Measurements from ENCODE around the gene MYADM.

The MYADM gene

GRCh38 chr19:53878776-53879139 is 11.1 kb downstream of the MYADM start:
- TF ChIP-seq POLR2AphosphoS5 (IDR thresholded peaks at IDR 0.05; ENCODE audit: low read depth, low read length) (no peak), FOXP2 (optimal IDR thresholded peaks at IDR 0.05; ENCODE audit: borderline replicate concordance, extremely low read depth, extremely low read length, insufficient read depth) (no peak), REST (IDR thresholded peaks at IDR 0.05; ENCODE audit: insufficient read depth in 1 of 2, low read depth in 2 of 2, low read length in 2 of 2) (no peak), TAF1 (IDR thresholded peaks at IDR 0.05; ENCODE audit: borderline replicate concordance, insufficient read depth, low read length) (no peak), SIN3A (IDR thresholded peaks at IDR 0.05; ENCODE audit: borderline replicate concordance, insufficient read depth, low read length) (no peak)

- TF ChIP-seq TAF1 (IDR thresholded peaks at IDR 0.05; ENCODE audit: borderline replicate concordance, insufficient read depth, low read length) = no peak
- no peak for TF ChIP-seq POLR2AphosphoS5 (IDR thresholded peaks at IDR 0.05; ENCODE audit: low read depth, low read length)
- no peak for TF ChIP-seq SIN3A (IDR thresholded peaks at IDR 0.05; ENCODE audit: borderline replicate concordance, insufficient read depth, low read length)
- no peak for TF ChIP-seq REST (IDR thresholded peaks at IDR 0.05; ENCODE audit: insufficient read depth in 1 of 2, low read depth in 2 of 2, low read length in 2 of 2)
Observed at GRCh38 chr19:53879140-53880081, 11.7 kb downstream of the MYADM start.

- TF ChIP-seq TAF1 (IDR thresholded peaks at IDR 0.05; ENCODE audit: borderline replicate concordance, insufficient read depth, low read length) (no peak), POLR2AphosphoS5 (IDR thresholded peaks at IDR 0.05; ENCODE audit: low read depth, low read length) (no peak), SIN3A (IDR thresholded peaks at IDR 0.05; ENCODE audit: borderline replicate concordance, insufficient read depth, low read length) (no peak), FOXP2 (optimal IDR thresholded peaks at IDR 0.05; ENCODE audit: borderline replicate concordance, extremely low read depth, extremely low read length, insufficient read depth) (no peak), REST (IDR thresholded peaks at IDR 0.05; ENCODE audit: insufficient read depth in 1 of 2, low read depth in 2 of 2, low read length in 2 of 2) (no peak)
Observed at GRCh38 chr19:53880711-53881481, 13.2 kb downstream of the MYADM start.

- TF ChIP-seq FOXP2 (optimal IDR thresholded peaks at IDR 0.05; ENCODE audit: borderline replicate concordance, extremely low read depth, extremely low read length, insufficient read depth) (no peak), SIN3A (IDR thresholded peaks at IDR 0.05; ENCODE audit: borderline replicate concordance, insufficient read depth, low read length) (no peak), REST (IDR thresholded peaks at IDR 0.05; ENCODE audit: insufficient read depth in 1 of 2, low read depth in 2 of 2, low read length in 2 of 2) (no peak), TAF1 (IDR thresholded peaks at IDR 0.05; ENCODE audit: borderline replicate concordance, insufficient read depth, low read length) (no peak), POLR2AphosphoS5 (IDR thresholded peaks at IDR 0.05; ENCODE audit: low read depth, low read length) (no peak)
Observed at GRCh38 chr19:53881482-53882390, 14.1 kb downstream of the MYADM start, which contains the start of gene PRKCG. PRKCG (plus strand) TSS chr19:53882197; CDS start chr19:53882495, 298 bp downstream.
